SH-SY5Y (cell line): Measurements from ENCODE around the gene PPP1R3E.

Experiments used
- GATA2 ChIP-seq: IDR thresholded peaks from 2 replicates; pipeline ENCODE4 v1.6.1; 2011; ENCODE audit warnings: mild to moderate bottlenecking, low read depth, low read length
- GATA3 ChIP-seq: IDR thresholded peaks from 2 replicates; pipeline ENCODE4 v1.6.1; 2011; ENCODE audit warnings: low read depth, mild to moderate bottlenecking, low read length, moderate library complexity

DNA sequence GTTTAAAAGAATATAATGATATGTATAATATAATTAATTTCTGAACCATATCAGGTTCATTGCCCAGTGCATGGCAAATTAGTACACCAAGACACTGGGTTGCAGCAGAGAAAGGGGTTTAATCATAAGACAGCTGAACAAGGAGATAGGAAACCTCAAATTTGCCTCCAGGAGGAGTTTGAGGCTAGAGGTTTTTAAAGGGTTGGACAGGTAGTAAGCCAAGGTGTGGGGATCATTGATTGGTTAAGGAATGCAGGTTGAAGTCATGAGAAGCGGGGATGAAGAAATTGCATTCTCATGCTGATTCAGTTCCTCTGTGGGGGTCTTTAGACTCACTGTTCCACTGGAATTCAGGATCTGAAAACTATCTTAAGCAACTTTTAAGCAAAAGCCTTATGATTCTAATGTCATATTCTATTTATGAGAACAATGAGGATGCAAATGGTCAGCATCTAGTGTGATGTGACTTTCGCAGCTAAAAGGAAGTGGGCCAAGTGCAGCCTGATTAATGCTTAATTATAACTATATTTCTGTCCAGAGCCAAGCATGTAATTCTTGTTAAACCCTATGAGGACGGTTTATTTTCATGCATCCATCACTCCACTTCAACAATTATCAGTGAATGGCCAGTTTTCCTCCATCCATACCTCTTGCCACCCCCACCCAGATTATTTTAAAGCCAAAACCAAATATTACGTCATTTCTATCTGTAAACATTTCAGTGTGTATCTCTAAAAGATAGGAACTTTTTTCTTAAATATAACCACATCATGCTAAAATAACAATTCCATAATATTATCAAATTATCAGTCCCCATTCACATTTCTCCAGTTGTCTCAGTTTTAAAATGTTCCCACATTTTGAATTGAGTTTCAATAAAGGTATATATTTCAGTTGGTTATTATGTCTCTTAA, 50.0 kb downstream of the PPP1R3E start:
- TF ChIP-seq GATA2 (no peak), GATA3 (no peak)
